Activated B cell treated with CpG ODN at 0.5 μM for 24 hours (primary cell): ENCODE data around the gene KDM1A. TPM values are rescaled to one million over a fixed set of nuclear protein-coding genes. Genes with fewer than 3 reads are reported as not detected.
"Not testable (repeated sequence)": the region's sequence is repeated elsewhere in the genome, so short reads cannot be mapped to it uniquely, and the experiment has no call there.

Experiments used
- ATAC-seq: fragments of 200-7000 bp; cut with Tn5 transposase; one replicate; pipeline ENCODE4 v1.10.0; 2021; ENCODE audit warnings: low read depth, mild to moderate bottlenecking, moderate library complexity
- CTCF ChIA-PET: fragments of 350-600 bp; sonication (Branson Sonifier 250); formaldehyde crosslinking; loops from one replicate; lab custom pipeline; 2021; ENCODE audit warnings: antibody characterized with exemption; lab: Charles Lee
- POLR2A ChIA-PET: fragments of 350-600 bp; sonication (Branson Sonifier 250); formaldehyde crosslinking; loops from one replicate; lab custom pipeline; 2021; ENCODE audit warnings: antibody characterized with exemption; lab: Charles Lee
- DNase-seq: peaks from one replicate; pipeline ENCODE4 v3.0.0; 2022
- H3K27ac Mint-ChIP-seq: one replicate; pipeline ENCODE4 v1.8.0; 2020; ENCODE audit warnings: mixed read lengths
- H3K27me3 Mint-ChIP-seq: one replicate; pipeline ENCODE4 v1.8.0; 2021; ENCODE audit warnings: mixed read lengths
- H3K36me3 Mint-ChIP-seq: one replicate; pipeline ENCODE4 v1.8.0; 2021; ENCODE audit warnings: low read depth, mixed read lengths
- H3K4me1 Mint-ChIP-seq: one replicate; pipeline ENCODE4 v1.8.0; 2021; ENCODE audit warnings: mixed read lengths
- H3K4me3 Mint-ChIP-seq: one replicate; pipeline ENCODE4 v1.8.0; 2020; ENCODE audit warnings: mild to moderate bottlenecking, mixed read lengths
- H3K9me3 Mint-ChIP-seq: one replicate; pipeline ENCODE4 v1.8.0; 2020; ENCODE audit warnings: mixed read lengths
- CTCF ChIP-seq: fragments of 200-600 bp; IDR thresholded peaks from one replicate; pipeline ENCODE4 v1.8.0; 2022; ENCODE audit warnings: antibody characterized with exemption, mild to moderate bottlenecking
- intact Hi-C: fragments of 100-400 bp; cut with micrococcal nuclease; formaldehyde crosslinking; loops from one replicate; pipeline ENCODE4 v1.15.1; 2024
- total RNA-seq: library from RNA; stranded (reverse); gene quantifications from 2 replicates; pipeline ENCODE4 v1.2.3, GENCODE V29; 2022

KDM1A gene
- total RNA-seq, 1 donor from 2014 or later = 41.5 TPM

- H3K27ac Mint-ChIP-seq = no peak overlapping the region
- no peak for TF ChIP-seq CTCF
- ATAC-seq (no peak), DNase-seq (no peak)
- ChIA-PET CTCF (no interaction called here), POLR2A (no interaction called here)
- intact Hi-C loops = no loop called here
- H3K9me3 Mint-ChIP-seq = no peaks in the 10 kb centered on the region
- H3K36me3 Mint-ChIP-seq = no peaks in the 10 kb centered on the region
- H3K27me3 Mint-ChIP-seq = peaks cover 21% of the 10 kb centered on the region
- H3K4me3 Mint-ChIP-seq = no peak overlapping the region
- H3K4me1 Mint-ChIP-seq = no peaks in the 10 kb centered on the region
Observed at GRCh38 chr1:22983944-22984343, 35.3 kb upstream of the KDM1A start.

- DNase-seq, CTCF ChIA-PET, H3K4me1 Mint-ChIP-seq, intact Hi-C loops, H3K9me3 Mint-ChIP-seq, H3K4me3 Mint-ChIP-seq, POLR2A ChIA-PET, H3K27ac Mint-ChIP-seq, H3K27me3 Mint-ChIP-seq, H3K36me3 Mint-ChIP-seq, ATAC-seq: not testable (repeated sequence)
Observed at GRCh38 chr1:22992384-22992783, 26.9 kb upstream of the KDM1A start.

GRCh38 chr1:22993220-22993795 lies 26.0 kb upstream of the KDM1A start:
- POLR2A ChIA-PET, DNase-seq, H3K27ac Mint-ChIP-seq, ATAC-seq, H3K27me3 Mint-ChIP-seq, intact Hi-C loops, H3K36me3 Mint-ChIP-seq, H3K4me1 Mint-ChIP-seq, H3K4me3 Mint-ChIP-seq, H3K9me3 Mint-ChIP-seq: not testable (repeated sequence)
- CTCF ChIA-PET = interaction anchor here (0.6 kb wide), 1 partner anchor 14 kb away, joined by 3 read pairs; no protein-coding TSS in a partner anchor

- H3K27ac Mint-ChIP-seq = no peak overlapping the region
- no peak for TF ChIP-seq CTCF
Observed at GRCh38 chr1:22995774-22996173, 23.5 kb upstream of the KDM1A start.

GRCh38 chr1:22997528-22997927 lies 21.7 kb upstream of the KDM1A start:
- H3K27me3 Mint-ChIP-seq, DNase-seq, H3K36me3 Mint-ChIP-seq, POLR2A ChIA-PET, H3K27ac Mint-ChIP-seq, H3K4me1 Mint-ChIP-seq, intact Hi-C loops, H3K9me3 Mint-ChIP-seq, H3K4me3 Mint-ChIP-seq, CTCF ChIA-PET, ATAC-seq: not testable (repeated sequence)

More at GRCh38 chr1:22995774-22996173, 23.5 kb upstream of the KDM1A start:
- no peak for DNase-seq
- Mint-ChIP-seq H3K4me3 (no peak overlapping the region), H3K4me1 (no peaks in the 10 kb centered on the region), H3K27me3 (no peaks in the 10 kb centered on the region), H3K36me3 (no peaks in the 10 kb centered on the region), H3K9me3 (peaks cover 6% of the 10 kb centered on the region)
- ChIA-PET CTCF (no interaction called here), POLR2A (no interaction called here)
- no peak for ATAC-seq
- intact Hi-C loops = no loop called here

- DNase-seq, H3K27me3 Mint-ChIP-seq, H3K36me3 Mint-ChIP-seq, intact Hi-C loops, H3K9me3 Mint-ChIP-seq, ATAC-seq, H3K27ac Mint-ChIP-seq, POLR2A ChIA-PET, H3K4me3 Mint-ChIP-seq, CTCF ChIA-PET, H3K4me1 Mint-ChIP-seq: not testable (repeated sequence)
Observed at GRCh38 chr1:23000133-23000532, 19.1 kb upstream of the KDM1A start.

- ATAC-seq, POLR2A ChIA-PET, H3K4me1 Mint-ChIP-seq, H3K9me3 Mint-ChIP-seq, H3K27me3 Mint-ChIP-seq, intact Hi-C loops, DNase-seq, H3K27ac Mint-ChIP-seq, CTCF ChIA-PET, H3K36me3 Mint-ChIP-seq, H3K4me3 Mint-ChIP-seq: not testable (repeated sequence)
Observed at GRCh38 chr1:23002218-23002617, 17.1 kb upstream of the KDM1A start.

GRCh38 chr1:23004112-23004511 lies 15.2 kb upstream of the KDM1A start:
- H3K27ac Mint-ChIP-seq = no peak overlapping the region
- no peaks in the 10 kb centered on the region for H3K36me3 Mint-ChIP-seq
- TF ChIP-seq CTCF = no peak
- intact Hi-C loops = no loop called here
- no peak for DNase-seq
- CTCF ChIA-PET = no interaction called here
- no peaks in the 10 kb centered on the region for H3K4me1 Mint-ChIP-seq
- H3K4me3 Mint-ChIP-seq = no peak overlapping the region
- H3K27me3 Mint-ChIP-seq = peaks cover 4% of the 10 kb centered on the region
- POLR2A ChIA-PET = no interaction called here
- no peak for ATAC-seq
- H3K9me3 Mint-ChIP-seq = no peaks in the 10 kb centered on the region

- H3K27ac Mint-ChIP-seq, H3K27me3 Mint-ChIP-seq, H3K4me1 Mint-ChIP-seq, DNase-seq, CTCF ChIA-PET, H3K9me3 Mint-ChIP-seq, H3K36me3 Mint-ChIP-seq, POLR2A ChIA-PET, intact Hi-C loops, ATAC-seq, H3K4me3 Mint-ChIP-seq: not testable (repeated sequence)
Observed at GRCh38 chr1:23004769-23005168, 14.5 kb upstream of the KDM1A start.
